ENCODE results near the gene KRTAP19-2.

KRTAP19-2 gene, protein sequence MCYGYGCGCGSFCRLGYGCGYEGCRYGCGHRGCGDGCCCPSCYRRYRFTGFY

DNA sequence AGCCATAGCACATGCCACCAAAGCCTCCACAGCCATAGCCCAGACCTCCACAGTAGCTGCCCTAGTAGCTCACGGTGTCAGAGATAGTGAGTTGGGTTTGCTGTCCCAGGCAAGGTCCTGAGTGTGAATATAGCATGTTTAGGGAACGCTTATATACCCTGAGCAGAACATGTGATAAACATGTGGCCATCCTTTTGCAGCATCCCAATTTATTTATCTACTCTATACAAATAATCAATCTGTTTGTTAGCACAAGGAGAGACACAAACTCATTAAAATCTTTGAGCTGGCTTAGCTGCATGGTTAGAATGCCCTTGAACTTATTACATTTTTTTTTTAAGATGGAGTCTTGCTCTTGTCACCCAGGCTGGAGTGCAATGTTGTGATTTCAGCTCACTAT lies at the start of gene KRTAP19-2:
TSS of gene KRTAP19-2 (minus strand) at position 101 of the 400 bp plus-strand sequence. CDS start at position 13, 88 bp downstream.
- no peaks in the 10 kb centered on the region for H3K27me3 ChIP-seq (replicated peaks; ENCODE audit: insufficient read depth, low read length)
- H3K4me2 ChIP-seq (ENCODE audit: low read depth, low read length): no peak within 1 kb of the TSS
- no peak for TF ChIP-seq EZH2 (optimal IDR thresholded peaks at IDR 0.05; ENCODE audit: low read depth, low read length)
- TF ChIP-seq, protein P1, sequence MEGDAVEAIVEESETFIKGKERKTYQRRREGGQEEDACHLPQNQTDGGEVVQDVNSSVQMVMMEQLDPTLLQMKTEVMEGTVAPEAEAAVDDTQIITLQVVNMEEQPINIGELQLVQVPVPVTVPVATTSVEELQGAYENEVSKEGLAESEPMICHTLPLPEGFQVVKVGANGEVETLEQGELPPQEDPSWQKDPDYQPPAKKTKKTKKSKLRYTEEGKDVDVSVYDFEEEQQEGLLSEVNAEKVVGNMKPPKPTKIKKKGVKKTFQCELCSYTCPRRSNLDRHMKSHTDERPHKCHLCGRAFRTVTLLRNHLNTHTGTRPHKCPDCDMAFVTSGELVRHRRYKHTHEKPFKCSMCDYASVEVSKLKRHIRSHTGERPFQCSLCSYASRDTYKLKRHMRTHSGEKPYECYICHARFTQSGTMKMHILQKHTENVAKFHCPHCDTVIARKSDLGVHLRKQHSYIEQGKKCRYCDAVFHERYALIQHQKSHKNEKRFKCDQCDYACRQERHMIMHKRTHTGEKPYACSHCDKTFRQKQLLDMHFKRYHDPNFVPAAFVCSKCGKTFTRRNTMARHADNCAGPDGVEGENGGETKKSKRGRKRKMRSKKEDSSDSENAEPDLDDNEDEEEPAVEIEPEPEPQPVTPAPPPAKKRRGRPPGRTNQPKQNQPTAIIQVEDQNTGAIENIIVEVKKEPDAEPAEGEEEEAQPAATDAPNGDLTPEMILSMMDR (IDR thresholded peaks at IDR 0.05; ENCODE audit: low read length): no peak
- TF ChIP-seq EZH2phosphoT487 (IDR thresholded peaks at IDR 0.05; ENCODE audit: low read length): no peak
- DNase-seq: no peak
- no peak within 1 kb of the TSS for H2AFZ ChIP-seq (ENCODE audit: low read length)
- no peak within 1 kb of the TSS for H3K9ac ChIP-seq (ENCODE audit: low read length)
- H4K20me1 ChIP-seq (ENCODE audit: insufficient read depth, low read length): no peaks in the 10 kb centered on the region
- no peaks in the 10 kb centered on the region for H3K9me2 ChIP-seq (replicated peaks; ENCODE audit: insufficient read depth, low read length)
- no peaks in the 10 kb centered on the region for H3K4me1 ChIP-seq (ENCODE audit: low read length)
- H3K9me3 ChIP-seq (replicated peaks; ENCODE audit: insufficient read depth, low read length): no peaks in the 10 kb centered on the region
- H3K4me3 ChIP-seq (ENCODE audit: low read length): no peak within 1 kb of the TSS
- H3K79me2 ChIP-seq (ENCODE audit: low read length): no peaks in the 10 kb centered on the region
- no peak within 1 kb of the TSS for H3K27ac ChIP-seq (ENCODE audit: low read length)
- no peaks in the 10 kb centered on the region for H3F3A ChIP-seq (ENCODE audit: insufficient read depth, low read length)
- no peaks in the 10 kb centered on the region for H3K36me3 ChIP-seq (replicated peaks; ENCODE audit: insufficient read depth, low read length)

DNA sequence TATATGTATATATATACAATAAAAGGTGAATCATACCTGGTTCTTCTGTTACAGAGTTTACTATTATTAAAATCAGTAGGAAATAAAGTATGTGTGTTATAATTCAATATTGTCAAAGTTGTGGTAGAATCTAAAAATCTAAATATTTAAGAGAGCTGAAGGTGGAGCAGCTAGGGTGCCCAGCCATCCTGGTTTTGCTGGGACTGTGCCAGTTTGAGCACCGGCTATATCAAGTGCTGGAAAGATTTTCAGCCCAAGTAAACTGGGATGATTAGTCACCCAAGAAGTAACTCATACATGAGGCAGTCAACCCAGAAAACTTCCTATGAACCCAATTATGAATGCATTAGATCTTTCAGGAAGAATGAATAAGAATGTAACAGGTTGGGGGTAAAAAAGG lies 31.6 kb upstream of the KRTAP19-2 start:
- H3K4me1 ChIP-seq (ENCODE audit: low read length): no peaks in the 10 kb centered on the region
- TF ChIP-seq, protein P1 (IDR thresholded peaks at IDR 0.05; ENCODE audit: low read length): no peak
- no peak for TF ChIP-seq EZH2phosphoT487 (IDR thresholded peaks at IDR 0.05; ENCODE audit: low read length)

DNA sequence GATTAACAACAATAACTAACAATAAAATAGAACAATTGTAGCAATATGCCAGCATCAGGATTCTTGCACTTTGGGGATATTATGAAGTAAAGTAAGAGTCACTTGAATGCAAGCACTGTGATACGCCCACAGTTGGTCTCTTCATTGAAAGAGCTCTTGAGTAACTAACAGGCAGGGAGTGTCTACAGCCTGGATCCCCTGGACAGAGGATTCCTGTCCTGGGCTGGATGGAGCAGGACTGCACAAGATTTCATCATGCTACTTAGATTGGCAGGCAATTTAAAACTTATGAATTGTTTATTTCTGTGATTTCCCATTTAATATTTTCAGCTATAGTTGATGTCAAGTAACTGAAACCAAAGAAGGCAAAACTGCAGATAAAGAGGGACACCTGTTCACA lies 28.4 kb upstream of the KRTAP19-2 start:
- DNase-seq: no peak
- TF ChIP-seq EZH2phosphoT487 (IDR thresholded peaks at IDR 0.05; ENCODE audit: low read length) (no peak), EZH2 (optimal IDR thresholded peaks at IDR 0.05; ENCODE audit: low read depth, low read length) (no peak)
- TF ChIP-seq, protein P1 (IDR thresholded peaks at IDR 0.05; ENCODE audit: low read length): no peak
- no peaks in the 10 kb centered on the region for H3K36me3 ChIP-seq (replicated peaks; ENCODE audit: insufficient read depth, low read length)

More for the DNA sequence above, 31.6 kb upstream of the KRTAP19-2 start:
- Histone ChIP-seq H3K9me3 (replicated peaks; ENCODE audit: insufficient read depth, low read length) (no peaks in the 10 kb centered on the region), H2AFZ (ENCODE audit: low read length) (no peak overlapping the region), H3K79me2 (ENCODE audit: low read length) (no peaks in the 10 kb centered on the region), H3K27ac (ENCODE audit: low read length) (no peak overlapping the region), H3K9me2 (replicated peaks; ENCODE audit: insufficient read depth, low read length) (no peaks in the 10 kb centered on the region), H3K27me3 (replicated peaks; ENCODE audit: insufficient read depth, low read length) (no peaks in the 10 kb centered on the region), H3K4me3 (ENCODE audit: low read length) (no peak overlapping the region), H3F3A (ENCODE audit: insufficient read depth, low read length) (no peaks in the 10 kb centered on the region), H4K20me1 (ENCODE audit: insufficient read depth, low read length) (no peaks in the 10 kb centered on the region), H3K9ac (ENCODE audit: low read length) (no peak overlapping the region), H3K4me2 (ENCODE audit: low read depth, low read length) (no peak overlapping the region), H3K36me3 (replicated peaks; ENCODE audit: insufficient read depth, low read length) (no peaks in the 10 kb centered on the region)
- no peak for DNase-seq

More for the DNA sequence above, 28.4 kb upstream of the KRTAP19-2 start:
- no peak overlapping the region for H3K9ac ChIP-seq (ENCODE audit: low read length)
- H3K27me3 ChIP-seq (replicated peaks; ENCODE audit: insufficient read depth, low read length): no peaks in the 10 kb centered on the region
- H2AFZ ChIP-seq (ENCODE audit: low read length): no peak overlapping the region
- H3K4me2 ChIP-seq (ENCODE audit: low read depth, low read length): no peak overlapping the region
- no peak overlapping the region for H3K4me3 ChIP-seq (ENCODE audit: low read length)
- no peaks in the 10 kb centered on the region for H4K20me1 ChIP-seq (ENCODE audit: insufficient read depth, low read length)
- H3K4me1 ChIP-seq (ENCODE audit: low read length): no peaks in the 10 kb centered on the region
- H3K9me3 ChIP-seq (replicated peaks; ENCODE audit: insufficient read depth, low read length): no peaks in the 10 kb centered on the region
- no peaks in the 10 kb centered on the region for H3K79me2 ChIP-seq (ENCODE audit: low read length)
- H3K9me2 ChIP-seq (replicated peaks; ENCODE audit: insufficient read depth, low read length): no peaks in the 10 kb centered on the region
- no peaks in the 10 kb centered on the region for H3F3A ChIP-seq (ENCODE audit: insufficient read depth, low read length)
- no peak overlapping the region for H3K27ac ChIP-seq (ENCODE audit: low read length)
